Measurements from ENCODE around the gene CTSV.
A peak's percentile ranks its signal among the peaks of the same experiment; 100 is the strongest.
"Not testable (repeated sequence)": the region's sequence is repeated elsewhere in the genome, so short reads cannot be mapped to it uniquely, and the experiment has no call there.

CTSV gene

DNA sequence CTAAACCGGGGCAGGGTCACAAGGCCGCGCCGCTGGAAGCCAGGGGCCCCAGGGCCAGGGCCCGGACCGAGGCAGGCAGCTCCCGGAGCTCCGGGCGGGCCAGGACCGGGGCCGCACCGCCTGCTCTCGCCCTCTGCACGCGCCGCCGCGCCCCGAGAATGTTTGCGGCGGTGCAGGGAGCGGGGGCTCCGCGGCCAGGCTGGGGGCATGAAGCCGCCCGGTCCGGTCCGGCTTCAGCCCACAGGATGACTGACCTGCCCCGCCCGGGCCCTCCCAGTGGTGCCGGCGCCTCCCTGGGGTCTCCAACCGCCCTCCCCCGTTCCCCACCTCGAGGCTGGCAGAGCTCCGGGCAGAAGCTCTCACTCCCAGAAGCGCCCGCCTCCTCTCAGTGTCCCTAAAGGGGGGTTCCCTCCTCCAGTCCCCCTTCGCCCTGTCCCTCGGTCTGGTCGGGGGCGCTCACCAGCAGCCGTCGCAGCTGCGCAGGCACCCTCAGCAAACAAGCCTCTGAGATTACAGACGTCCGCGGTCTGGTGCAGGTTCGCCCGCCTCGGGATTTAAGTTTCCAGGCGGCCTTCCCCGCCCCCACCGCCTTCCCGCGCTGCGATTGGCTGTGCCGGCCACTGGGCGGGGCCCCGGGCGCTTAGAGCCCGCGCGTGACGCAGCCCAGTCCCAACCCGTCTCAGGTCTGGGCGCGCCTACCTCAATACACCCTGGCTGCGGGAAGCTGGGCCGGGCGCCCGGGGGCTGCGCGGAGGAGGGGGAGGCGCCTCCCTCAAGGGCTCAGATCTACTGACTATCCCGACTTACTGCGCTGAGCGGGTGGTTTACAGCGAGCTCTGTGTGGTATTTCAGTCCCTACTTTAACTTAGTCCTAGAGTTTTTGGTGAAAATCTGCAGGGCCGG, at the start of gene CTSV:
Gene CTSV (minus strand): TSS at position 532 of the 903 bp plus-strand sequence. CDS start 1,099 bp downstream, outside the sequence.
- DNase-seq: peak; percentile 92

DNA sequence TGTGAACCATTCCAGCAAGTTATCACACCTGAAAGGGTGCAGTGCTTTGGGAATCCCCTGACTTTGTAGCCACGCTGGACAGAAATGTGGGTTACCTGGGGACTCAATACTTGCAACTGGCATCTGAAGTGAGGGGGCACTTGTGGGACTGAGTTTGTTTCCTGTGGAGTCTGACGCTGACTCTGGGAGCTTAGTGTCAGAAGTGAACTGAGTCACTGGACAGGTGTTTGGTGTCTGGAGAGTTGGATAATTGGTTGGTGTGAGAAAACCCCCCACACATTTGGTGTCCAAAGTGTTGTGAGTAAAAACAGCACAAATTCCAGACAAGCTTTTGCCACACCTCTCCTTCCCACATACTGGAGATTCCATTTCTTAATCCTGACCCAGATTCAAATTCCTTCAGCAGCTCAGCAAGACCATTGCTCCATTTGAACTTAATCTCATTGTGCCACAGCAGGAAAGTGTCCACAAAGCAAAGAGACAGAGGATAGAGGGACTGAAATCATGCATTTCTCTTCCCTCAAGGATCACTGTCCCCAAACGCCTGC, 48.8 kb upstream of the CTSV start:
- not testable (repeated sequence) for DNase-seq

- not testable (repeated sequence) for DNase-seq
These were observed 45.6 kb upstream of the CTSV start for GRCh38 chr9:97084562-97084991.

DNA sequence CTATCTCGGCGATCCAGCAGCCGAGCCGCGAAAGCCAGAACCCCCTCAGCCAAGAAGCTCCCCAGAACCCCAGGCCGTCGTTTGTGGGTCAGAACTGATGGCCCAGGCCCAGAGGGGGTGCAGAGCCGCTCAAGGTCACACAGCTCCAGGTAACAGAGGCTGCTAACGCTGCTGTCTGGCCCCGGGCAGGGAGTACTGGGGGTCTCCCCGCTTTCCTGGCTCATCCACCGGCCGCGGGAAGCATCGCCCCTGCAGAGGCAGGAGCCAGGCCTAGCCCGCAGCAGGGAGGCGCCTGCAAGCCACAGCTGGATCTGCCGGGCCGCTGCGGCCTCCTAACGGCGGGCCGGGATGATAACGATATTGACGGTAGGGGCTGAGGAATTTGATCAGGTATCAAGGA, 39.4 kb upstream of the CTSV start:
- DNase-seq: no peak

DNA sequence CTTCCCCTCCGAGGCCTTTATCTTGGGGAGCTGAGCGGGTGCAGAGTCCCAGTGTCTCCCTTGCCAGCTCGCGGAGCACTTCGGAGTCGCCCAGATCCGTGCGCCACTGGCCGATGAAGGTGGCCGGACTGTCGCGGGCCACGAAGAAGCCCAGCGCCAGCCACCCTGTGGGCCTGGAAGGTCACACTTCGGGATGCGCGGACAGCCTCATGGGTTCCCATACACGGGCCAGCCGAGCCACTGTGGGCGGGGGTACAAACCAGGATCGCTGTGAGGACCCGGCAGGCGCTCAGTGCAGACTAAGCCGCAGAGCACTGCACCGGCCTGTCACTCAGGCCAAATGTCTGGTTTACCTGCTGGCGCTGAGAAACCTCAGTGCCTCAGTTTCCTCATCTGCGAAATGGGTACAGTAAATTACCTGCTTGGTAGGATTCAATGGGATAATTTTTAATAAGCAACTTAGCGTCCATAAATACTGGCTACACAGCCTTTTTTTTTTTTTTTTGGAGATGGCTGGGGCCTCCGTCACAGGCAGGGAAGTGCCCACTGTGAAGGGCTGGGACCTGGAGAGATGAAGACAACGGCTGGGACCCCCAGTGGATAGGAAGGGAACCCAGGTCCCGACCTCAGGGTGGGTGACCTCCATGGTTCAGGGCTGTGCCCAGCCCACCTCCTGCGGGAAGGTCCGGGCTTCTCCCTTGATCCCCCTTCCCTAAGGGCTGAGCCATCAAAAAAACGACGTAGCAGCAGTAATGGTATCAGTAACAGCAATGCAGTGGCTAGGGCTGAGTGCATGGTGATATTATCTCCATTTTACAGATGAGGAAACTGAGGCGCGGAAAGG, 38.7 kb upstream of the CTSV start:
- DNase-seq: no peak

DNA sequence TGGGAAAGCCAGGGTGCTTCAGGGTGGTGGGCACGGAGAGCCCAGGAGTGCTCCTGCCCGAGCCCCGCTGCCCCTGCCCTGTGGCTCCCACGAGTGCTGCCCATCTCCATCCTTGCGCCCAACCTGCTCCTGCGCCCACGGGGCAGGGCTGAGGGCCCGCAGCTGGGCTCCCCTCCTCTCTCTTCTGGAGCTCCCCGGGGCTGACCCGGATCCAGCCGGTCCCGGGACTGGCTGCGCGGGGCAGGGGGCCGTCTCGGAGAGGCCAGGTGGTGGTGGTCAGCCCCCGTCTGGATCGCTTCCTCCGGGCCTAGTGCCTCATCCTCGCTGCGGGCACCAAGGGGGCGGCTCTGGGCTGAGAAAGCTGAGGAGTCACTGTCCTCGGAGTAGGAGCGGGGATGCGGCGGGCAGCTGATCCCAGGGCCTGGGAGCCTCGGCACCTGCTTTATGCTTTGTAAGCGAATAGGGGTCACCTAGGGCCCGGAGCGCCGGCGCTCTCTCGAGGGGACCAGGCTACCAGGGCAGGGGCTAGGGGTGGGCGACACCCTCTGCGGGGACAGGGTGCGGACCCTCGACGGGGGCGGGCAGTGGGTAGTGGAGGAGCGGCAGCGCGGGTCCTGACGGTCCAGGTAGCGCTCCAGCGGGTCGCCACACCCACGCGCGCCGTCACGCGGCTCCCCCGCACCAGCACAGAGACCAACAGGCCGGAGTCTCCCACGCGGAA, 37.9 kb upstream of the CTSV start:
- not testable (repeated sequence) for DNase-seq

GRCh38 chr9:97076238-97076637, 37.3 kb upstream of the CTSV start:
- DNase-seq: no peak

DNA sequence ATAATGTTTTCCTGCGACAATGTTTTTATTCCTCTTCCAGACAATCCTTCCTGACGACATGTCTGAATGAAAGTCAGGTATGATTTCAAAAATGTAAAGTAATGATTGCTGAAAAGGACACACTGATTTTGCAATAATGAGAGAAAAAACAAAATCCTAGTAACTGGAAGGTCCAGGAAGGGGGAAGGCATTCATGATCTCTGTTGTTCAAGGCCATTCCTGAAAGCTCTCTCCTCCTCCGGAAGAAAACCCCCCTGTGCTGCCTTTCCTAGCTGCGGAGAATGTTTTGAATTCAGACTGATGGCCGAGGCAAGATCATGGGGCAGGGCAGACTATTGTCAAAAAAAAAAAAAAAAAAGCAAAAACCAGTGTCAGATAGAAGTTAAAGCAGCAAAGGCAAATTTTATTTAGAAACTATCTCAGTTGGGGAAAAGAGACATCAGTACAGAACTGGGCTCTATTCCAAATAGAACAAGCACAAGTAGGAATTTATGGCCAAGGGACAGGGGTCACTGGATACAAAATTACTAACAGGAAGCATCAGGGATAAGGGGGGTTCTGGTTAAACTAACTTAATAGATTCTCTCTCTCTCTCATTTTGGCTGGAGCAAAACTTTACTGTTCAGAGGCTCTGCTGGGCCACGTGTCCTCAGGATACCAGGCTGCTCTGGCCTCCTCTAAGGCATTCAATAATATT, 36.5 kb upstream of the CTSV start:
- no peak for DNase-seq

- no peak for DNase-seq
These were observed 34.6 kb upstream of the CTSV start for GRCh38 chr9:97073506-97073905.

- no peak for DNase-seq
These were observed 33.4 kb upstream of the CTSV start for GRCh38 chr9:97072285-97072776.

DNA sequence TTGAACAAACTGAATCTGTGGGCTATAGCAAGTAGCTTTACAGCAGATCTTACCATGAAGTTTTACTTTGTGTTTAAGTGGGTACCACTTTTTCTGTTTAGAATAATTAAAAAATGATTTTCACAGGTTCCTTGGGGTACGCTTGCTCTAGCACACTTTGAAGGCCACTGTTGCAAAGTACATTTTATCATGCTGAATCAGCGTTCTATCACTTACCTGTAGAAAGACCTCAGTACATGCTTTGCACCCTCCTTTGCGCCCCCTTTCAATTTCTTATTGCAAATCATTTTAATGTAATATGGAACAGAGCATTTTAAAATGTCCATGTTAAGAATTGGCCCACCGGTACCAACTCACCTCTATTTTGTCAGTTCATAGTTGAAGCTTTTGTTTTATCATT, 31.4 kb upstream of the CTSV start:
- DNase-seq: not testable (repeated sequence)

DNA sequence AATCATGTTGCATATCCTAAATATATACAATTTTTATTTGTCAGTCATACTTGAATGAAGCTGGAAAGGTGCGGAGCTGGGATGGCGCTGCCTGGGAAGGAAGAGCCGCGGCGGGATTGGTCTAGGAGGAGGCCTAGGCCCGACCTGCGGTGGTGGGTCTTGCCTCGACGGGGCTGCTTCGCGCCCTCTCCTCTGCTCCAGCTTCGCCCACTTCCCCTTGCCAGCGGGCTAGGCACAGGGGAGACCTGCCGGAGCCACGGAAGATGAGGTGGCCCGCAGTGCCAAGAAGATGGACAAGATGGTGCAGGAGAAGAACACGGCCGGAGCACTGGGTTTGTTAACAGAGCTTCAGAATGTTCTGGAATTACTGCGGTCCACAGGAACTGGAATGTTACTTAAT, 28.5 kb upstream of the CTSV start:
- DNase-seq: no peak

DNA sequence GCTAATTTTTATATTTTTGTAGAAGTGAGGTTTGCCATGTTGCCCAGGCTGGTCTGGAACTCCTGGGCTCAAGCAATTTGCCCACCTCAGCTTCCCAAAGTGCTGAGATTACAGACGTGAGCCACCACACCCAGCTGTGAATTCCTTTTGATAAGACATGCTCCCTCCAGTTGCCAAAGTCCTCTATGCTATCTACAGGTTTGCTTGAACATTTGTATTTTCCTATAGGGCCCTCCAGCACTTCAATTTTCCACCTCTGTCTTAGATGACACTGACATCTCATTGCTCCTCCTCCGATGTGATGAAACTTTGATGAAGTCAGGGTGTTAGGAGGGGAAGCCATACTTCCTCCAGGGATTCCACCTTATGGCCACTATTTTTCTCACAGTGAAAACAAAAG, 25.2 kb upstream of the CTSV start:
- DNase-seq: no peak

- DNase-seq: no peak
These were observed 21.9 kb upstream of the CTSV start for GRCh38 chr9:97060796-97061195.

- DNase-seq: no peak
These were observed 20.7 kb upstream of the CTSV start for GRCh38 chr9:97059626-97060025.

GRCh38 chr9:97057651-97058050, 18.7 kb upstream of the CTSV start:
- no peak for DNase-seq

DNA sequence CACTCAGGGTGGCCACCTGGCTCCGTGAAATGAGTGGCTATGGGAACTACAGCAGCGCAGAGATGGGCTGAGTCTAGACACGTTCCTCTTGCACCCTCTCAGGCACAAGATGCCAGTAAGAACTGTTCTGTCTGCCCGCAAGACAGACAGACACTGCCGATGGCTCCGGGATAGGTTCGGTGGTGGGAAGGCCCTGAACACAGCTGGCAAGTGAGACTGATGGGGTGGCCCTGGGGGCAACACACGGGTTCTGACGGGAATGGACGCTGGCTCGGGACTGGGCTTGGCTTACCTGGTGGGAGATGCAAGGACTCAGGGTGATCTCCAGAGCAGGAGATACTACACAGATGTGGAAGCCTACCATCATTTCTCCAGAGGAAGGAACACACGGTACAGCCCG, 16.9 kb upstream of the CTSV start:
- DNase-seq: not testable (repeated sequence)

DNA sequence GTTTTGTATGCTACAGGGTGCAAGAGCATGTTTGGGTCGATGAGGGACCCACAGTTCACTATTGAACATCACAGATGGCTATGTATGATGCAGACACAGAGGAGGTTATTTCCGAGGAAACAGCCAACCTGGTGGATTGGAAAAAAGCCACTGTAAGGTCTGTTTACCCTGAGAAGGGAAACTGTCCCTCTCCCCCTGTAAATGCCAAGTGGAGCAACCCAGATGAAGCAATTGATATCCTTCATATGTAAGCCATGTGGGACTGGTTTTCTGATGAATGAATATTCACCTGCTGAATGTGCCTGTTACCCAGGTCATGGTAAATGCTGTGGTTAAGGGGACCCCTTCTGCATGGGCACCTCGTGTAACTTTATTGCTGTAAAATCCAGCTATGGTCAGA, 14.8 kb upstream of the CTSV start:
- DNase-seq: no peak

DNA sequence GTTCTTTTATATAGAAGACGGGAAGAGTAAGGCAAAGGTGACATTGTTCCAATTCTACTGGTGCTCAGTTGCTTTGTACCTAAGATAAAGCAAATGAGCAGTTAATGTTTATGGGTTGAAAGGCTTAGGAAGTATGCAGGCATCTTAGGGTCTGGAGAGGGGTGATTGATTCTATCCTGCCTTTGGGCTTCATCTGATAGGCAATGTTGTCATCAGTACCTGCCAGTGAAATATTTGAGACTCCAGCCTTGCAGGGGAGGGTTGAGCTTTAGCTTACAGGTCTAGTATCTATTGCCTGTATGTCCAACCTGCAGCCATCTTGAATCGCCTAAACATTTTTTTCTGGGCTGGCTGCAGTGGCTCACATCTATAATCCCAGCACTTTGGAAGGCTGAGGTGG, 13.8 kb upstream of the CTSV start:
- DNase-seq: no peak

GRCh38 chr9:97046228-97046627, 7.3 kb upstream of the CTSV start:
- DNase-seq: peak; percentile 1

GRCh38 chr9:97045300-97045699, 6.4 kb upstream of the CTSV start:
- DNase-seq: no peak

DNA sequence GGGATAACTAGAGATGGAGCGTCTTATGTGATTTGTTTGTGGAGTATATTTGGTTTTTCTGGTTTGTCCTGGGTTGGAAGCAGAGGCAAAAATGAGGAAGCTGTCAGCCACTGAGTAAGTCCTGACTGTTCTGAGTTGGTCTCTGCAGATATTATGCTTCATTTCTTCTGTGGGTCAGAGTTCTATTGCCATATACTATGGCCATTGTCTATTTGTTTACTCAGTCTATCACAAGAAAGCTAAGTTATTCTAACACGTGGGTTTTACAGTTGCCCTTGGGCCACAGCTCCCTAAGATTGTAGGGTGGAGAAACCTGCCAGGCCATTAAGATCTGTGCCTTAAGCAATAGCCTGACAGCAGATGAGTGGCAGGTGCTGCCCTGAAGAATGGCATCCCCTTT, 3.0 kb upstream of the CTSV start:
- no peak for DNase-seq

Measured in NCI-H1436 (cell line).